ENCODE data around the gene RNF144B.
A peak's percentile ranks its signal among the peaks of the same experiment; 100 is the strongest.
"Not testable (repeated sequence)": the region's sequence is repeated elsewhere in the genome, so short reads cannot be mapped to it uniquely, and the experiment has no call there.

RNF144B gene

GRCh38 chr6:18387061-18387721, at the start of gene RNF144B:
TSS of gene RNF144B (plus strand) at chr6:18387350. CDS start at chr6:18399535, 12,185 bp downstream.
- DNase-seq (ENCODE audit: low spot score): peak; percentile 88

GRCh38 chr6:18339599-18339998, 47.6 kb upstream of the RNF144B start:
- no peak for DNase-seq (ENCODE audit: low spot score)

- no peak for DNase-seq (ENCODE audit: low spot score)
These were observed 46.2 kb upstream of the RNF144B start for GRCh38 chr6:18340781-18341551.

DNA sequence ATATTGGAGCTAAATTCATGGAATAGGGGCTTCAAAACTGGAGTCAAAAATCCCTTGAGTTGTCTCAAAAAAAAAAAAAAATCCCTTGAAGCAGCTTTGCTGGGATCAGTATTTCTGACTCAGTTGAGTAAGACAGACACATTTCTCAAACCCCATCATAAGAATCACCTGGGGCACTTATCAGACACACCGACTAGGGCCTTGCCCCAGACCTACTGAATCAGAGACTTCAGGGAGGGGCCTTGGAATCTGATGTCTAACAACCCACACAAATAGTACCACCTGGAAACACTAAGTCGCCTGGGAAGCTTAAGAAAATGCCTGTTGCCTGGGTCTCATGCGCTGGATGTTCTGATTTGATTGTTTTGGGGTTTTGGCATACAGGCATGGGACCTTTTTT, 44.9 kb upstream of the RNF144B start:
- no peak for DNase-seq (ENCODE audit: low spot score)

DNA sequence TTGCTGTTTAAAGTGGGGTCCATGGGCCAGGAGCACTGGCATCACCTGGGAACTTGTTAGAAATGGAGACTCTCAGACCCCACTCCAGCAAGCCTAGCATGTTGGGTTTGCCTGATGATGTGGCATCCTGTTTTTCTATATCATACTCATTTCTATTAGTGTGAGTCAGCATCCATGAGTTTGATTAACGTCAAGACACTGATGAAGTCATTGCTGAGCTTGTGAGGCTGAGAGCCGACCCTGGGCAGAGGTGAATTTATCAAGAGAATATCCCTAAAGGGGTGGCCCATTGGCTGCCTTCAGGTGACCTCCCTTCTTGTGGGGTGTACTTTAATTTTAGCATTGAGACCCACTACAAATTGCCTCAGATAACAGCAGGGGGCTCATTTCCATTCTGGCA, 43.4 kb upstream of the RNF144B start:
- no peak for DNase-seq (ENCODE audit: low spot score)

- DNase-seq (ENCODE audit: low spot score): no peak
These were observed 40.1 kb upstream of the RNF144B start for GRCh38 chr6:18347021-18347577.

- no peak for DNase-seq (ENCODE audit: low spot score)
These were observed 39.3 kb upstream of the RNF144B start for GRCh38 chr6:18347866-18348265.

DNA sequence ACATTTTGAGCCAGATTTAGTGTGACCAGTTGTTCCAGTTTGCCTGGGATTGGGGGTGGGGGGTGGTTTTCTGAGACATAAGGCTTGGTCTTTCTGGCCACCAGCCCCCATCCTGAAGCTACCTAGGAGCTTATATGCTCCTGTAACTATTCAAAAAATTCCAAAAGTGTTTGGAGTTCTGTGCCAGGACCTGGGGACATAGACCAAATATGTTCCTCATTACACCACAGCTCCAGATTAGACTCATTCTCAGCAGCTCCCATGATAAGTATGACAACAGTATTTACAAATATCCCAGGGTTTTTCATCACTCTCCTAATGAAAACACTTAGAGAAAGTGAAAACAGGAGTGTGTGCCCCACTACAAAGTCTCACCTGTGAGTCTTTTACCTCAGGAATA, 37.8 kb upstream of the RNF144B start:
- DNase-seq (ENCODE audit: low spot score): no peak

- no peak for DNase-seq (ENCODE audit: low spot score)
These were observed 36.9 kb upstream of the RNF144B start for GRCh38 chr6:18350271-18350670.

DNA sequence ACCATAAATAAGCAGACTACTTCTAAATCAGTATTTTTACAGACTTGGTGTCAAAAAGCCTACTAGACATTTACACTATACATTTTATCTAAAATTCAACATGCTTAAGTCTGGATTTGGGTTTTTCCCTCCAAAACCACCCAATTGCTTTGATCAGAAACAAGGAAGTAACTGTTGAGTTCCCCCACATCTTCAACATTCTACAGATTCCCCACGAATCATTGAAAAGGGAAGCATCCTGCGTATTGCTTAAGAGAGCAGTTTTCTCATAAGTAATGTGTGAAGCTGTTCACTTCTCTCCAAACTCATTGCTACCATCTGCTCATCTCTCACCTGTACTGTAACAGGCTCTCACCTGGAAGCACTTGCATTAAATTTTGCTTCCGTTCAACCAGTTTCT, 36.4 kb upstream of the RNF144B start:
- DNase-seq (ENCODE audit: low spot score): peak; percentile 40

DNA sequence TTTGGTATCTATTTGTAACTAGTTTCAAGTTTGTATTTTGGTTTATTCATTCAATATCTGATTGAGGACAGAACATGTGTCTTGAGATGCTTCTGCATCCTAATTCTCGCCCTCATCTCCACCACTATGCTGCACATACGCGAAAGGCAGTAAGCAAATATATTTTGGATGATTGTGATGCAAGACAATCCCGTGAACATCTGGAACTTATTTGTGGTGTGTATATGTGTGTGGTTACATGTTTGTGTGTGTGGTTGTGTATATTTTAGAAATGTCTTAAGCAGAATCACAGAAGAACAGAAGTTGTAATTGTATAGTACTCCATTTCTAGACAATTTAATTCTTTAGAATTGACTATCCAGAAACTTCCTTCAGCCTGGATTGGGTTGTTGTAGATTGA, 35.1 kb upstream of the RNF144B start:
- DNase-seq (ENCODE audit: low spot score): no peak

- DNase-seq (ENCODE audit: low spot score): no peak
These were observed 34.3 kb upstream of the RNF144B start for GRCh38 chr6:18352842-18353241.

DNA sequence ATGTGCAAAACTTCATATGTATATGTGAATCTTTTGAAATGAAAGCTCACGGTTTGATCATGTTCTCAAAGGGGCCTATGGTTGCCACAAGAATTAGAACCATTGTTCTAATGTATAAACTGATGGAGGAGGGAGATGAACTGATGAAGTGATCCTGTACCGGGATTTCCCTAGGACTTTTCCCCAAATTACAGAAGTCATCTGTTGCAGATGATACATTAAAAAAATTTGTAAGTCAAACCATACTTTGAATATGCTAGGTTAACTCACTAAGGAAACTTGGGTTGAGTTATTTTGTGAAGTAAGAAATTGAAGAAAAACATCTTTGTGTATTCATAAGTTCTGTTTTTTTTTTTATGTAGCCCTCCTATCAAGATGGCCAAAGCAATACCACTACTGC, 33.9 kb upstream of the RNF144B start:
- no peak for DNase-seq (ENCODE audit: low spot score)

- not testable (repeated sequence) for DNase-seq (ENCODE audit: low spot score)
These were observed 29.6 kb upstream of the RNF144B start for GRCh38 chr6:18357546-18357945.

- DNase-seq (ENCODE audit: low spot score): peak; percentile 49
These were observed 27.8 kb upstream of the RNF144B start for GRCh38 chr6:18359237-18359885.

DNA sequence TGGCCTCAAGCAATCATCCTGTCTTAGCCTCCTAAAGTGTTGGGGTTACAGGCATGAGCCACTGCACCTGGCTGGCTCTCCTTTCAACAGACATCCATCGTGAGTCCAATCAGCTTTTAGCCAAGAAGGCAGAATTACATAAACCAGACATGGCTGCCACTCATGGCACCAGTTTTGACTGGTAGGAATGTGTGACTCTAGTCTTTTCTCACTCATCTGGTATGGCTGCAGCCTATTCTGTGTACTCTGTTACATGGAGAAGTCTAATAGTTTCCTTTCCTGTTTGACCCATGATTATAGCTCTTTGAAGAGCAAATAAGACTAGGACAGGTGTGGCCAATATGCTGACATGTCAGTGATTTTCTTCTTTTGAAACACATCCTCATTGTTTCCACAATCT, 27.0 kb upstream of the RNF144B start:
- DNase-seq (ENCODE audit: low spot score): no peak

DNA sequence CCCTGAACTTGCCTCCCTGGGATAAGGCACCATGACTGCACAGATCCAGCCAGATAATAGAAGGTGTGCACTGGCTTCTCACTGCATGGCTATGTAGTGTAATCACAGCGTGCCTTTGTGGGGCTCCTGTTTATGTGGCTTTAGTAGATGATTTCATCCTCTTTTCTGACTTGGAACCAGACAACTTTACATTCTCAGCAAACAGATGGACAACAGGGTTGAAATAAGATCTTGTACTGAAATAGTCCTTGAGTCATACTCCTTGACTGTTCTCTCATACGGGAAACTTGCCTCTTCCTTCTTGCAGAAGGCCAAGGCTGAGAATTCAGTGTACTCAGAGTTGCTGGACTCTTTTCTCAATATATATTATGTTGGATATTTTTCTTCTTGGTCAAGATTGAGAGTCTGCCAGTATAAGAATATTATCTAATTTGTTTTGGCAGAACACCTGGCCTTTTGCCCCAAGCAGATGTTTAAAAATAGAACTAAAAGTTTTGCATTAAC, 25.0 kb upstream of the RNF144B start:
- no peak for DNase-seq (ENCODE audit: low spot score)

DNA sequence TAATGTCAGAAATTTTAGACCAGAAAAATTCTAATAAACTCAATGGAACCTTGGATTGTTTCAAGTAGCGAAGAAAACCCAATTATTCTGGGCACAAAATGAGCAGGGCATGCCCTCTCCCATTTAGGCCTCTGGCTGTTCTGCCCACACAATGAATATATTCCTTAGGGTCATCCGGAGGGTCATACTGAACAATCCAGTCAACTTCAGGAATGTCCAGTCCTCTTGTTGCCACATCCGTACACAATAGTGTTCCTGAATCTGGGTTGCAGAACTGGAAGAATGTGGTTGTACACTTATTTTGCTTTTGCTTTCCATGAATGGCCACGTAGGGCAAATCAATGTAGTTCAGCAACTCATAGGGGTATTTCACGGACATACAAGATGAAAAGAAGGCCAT, 23.4 kb upstream of the RNF144B start:
- no peak for DNase-seq (ENCODE audit: low spot score)

DNA sequence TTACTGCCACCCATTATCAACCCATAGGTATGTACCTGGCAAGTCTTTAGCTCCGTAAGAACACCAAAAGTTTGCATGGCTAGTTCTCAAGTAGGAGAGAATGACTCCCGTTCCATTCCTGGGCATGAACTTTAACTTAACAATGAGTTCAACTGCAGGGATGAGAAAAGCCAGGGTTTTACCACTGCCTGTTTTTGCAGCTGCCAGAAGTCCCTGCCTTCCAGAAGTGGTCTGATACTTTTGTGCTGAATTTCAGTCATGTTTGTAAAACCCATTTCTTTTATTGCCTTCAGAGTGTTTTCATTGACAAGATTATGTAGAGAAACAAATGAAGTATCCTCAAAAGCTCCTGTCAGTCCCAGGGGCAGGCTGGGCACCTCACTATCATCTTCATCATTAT, 22.6 kb upstream of the RNF144B start:
- DNase-seq (ENCODE audit: low spot score): not testable (repeated sequence)

- DNase-seq (ENCODE audit: low spot score): no peak
These were observed 19.8 kb upstream of the RNF144B start for GRCh38 chr6:18367371-18367770.

DNA sequence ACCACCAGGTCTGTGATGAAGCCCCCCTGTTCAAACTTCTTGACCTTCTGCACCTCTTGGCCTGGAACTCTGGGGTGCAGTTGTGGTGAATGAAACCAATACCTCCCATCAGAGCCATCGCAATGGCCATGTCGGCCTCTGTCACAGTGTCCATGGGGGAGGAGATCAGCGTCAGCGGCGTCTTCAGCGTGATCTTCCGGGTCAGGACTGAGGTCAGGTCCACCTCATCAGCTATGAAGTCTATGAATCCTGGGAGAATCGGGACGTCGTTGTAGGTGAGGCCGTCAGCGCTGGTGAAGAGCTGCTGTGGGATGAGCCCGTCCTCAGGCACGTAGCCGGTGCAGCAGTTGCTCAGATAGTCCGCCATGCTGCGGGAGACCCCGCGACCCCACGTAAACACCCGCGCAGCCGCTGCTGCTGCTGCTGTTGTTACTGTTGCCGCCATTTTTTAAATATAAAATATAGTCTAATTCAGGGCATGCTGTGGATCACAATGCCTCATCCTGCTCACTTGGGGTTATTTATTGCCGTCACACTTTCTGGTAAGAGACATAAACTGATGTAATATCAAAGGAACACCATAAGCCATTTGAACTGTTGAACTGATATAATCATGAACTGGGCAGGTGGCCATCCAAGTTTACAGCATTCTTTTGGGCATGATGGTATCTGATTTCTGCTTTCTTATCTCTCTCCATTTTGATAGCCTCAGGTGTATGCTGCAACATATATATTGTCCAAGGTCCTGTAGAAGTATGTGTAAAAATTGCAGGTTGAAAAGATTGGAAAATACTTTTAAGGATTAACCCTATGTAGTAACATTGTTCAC, 18.7 kb upstream of the RNF144B start:
- DNase-seq (ENCODE audit: low spot score): no peak

- no peak for DNase-seq (ENCODE audit: low spot score)
These were observed 16.1 kb upstream of the RNF144B start for GRCh38 chr6:18371010-18371409.

Measured in Ammon's horn (tissue), 1 donor.